Fibroblast of lung (primary cell): ENCODE data around the gene CA6. TPM values are rescaled to one million over a fixed set of nuclear protein-coding genes. Genes with fewer than 3 reads are reported as not detected.

Experiments
- DNase-seq, 2 donors: peaks; one replicate each; pipeline versions ENCODE4 v3.0.0 to v3.0.0-alpha.2; 2010; ENCODE audit warnings: low read depth in 2 of 2
- H2AFZ ChIP-seq: 2 replicates; pipeline ENCODE4 v1.5.1; 2012; ENCODE audit warnings: low read length, control low read depth, inconsistent platforms
- H3K27ac ChIP-seq: 2 replicates; pipeline ENCODE4 v1.5.1; 2011; ENCODE audit warnings: low read length, control low read depth; ENCODE audit not compliant: insufficient read depth
- H3K27me3 ChIP-seq: 2 replicates; pipeline ENCODE4 v1.5.1; 2011; ENCODE audit warnings: mild to moderate bottlenecking, low read length; ENCODE audit not compliant: control insufficient read depth, insufficient read depth
- H3K36me3 ChIP-seq: 2 replicates; pipeline ENCODE4 v1.5.1; 2011; ENCODE audit warnings: low read length; ENCODE audit not compliant: control insufficient read depth, insufficient read depth
- H3K4me1 ChIP-seq: 2 replicates; pipeline ENCODE4 v1.5.1; 2011; ENCODE audit warnings: low read length; ENCODE audit not compliant: control insufficient read depth, insufficient read depth; ENCODE audit errors: extremely low read depth
- H3K4me2 ChIP-seq: 2 replicates; pipeline ENCODE4 v1.5.1; 2011; ENCODE audit warnings: low read length, control low read depth; ENCODE audit not compliant: insufficient read depth; ENCODE audit errors: extremely low read depth
- H3K4me3 ChIP-seq, 4 experiments: fragments of 200-600 bp in 1 of 4; sonication (generic) in 1 of 4; replicated peaks in 1 of 4; 2 replicates each; pipeline ENCODE4 v1.5.1; 2011 to 2016; ENCODE audit warnings: low read length in 4 of 4, low read depth in 3 of 4, mild to moderate bottlenecking in 3 of 4, control low read depth in 2 of 4, inconsistent platforms in 1 of 4, mixed read lengths in 1 of 4; ENCODE audit not compliant: insufficient read depth in 1 of 4; ENCODE audit errors: control extremely low read depth in 1 of 4
- H3K79me2 ChIP-seq: 2 replicates; pipeline ENCODE4 v1.5.1; 2012; ENCODE audit warnings: mild to moderate bottlenecking, low read length, inconsistent platforms; ENCODE audit not compliant: control insufficient read depth, insufficient read depth
- H3K9ac ChIP-seq: 2 replicates; pipeline ENCODE4 v1.5.1; 2011; ENCODE audit warnings: mild to moderate bottlenecking, low read length, control low read depth; ENCODE audit not compliant: insufficient read depth
- H3K9me3 ChIP-seq: 2 replicates; pipeline ENCODE4 v1.5.1; 2012; ENCODE audit warnings: low read depth, low read length; ENCODE audit not compliant: control insufficient read depth, insufficient read depth
- H4K20me1 ChIP-seq: 2 replicates; pipeline ENCODE4 v1.5.1; 2011; ENCODE audit warnings: low read length; ENCODE audit not compliant: control insufficient read depth, insufficient read depth; ENCODE audit errors: extremely low read depth
- EZH2 ChIP-seq: IDR thresholded peaks from 2 replicates; pipeline ENCODE4 v1.5.1; 2012; ENCODE audit warnings: low read length, control low read depth, mild to moderate bottlenecking; ENCODE audit errors: missing control alignments
- polyA plus RNA-seq, 2 donors: library from polyadenylated mRNA; depleted of rRNA in 1 of 2; stranded (reverse) in 1 of 2; unstranded in 1 of 2; fragments of >200 nt; gene quantifications; 2 replicates each; pipeline ENCODE4 v1.2.1, GENCODE V29; 2011 to 2012; ENCODE audit warnings: missing spikeins in 1 of 2
- total RNA-seq: library from RNA; depleted of rRNA; stranded (reverse); fragments of >200 nt; gene quantifications from 2 replicates; pipeline ENCODE4 v1.2.1, GENCODE V29; 2014
- TF ChIP-seq, protein P1 (sequence below), 2 donors: IDR thresholded peaks in 1 of 2; conservative IDR thresholded peaks in 1 of 2; 1 replicate in 1 of 2; 2 replicates in 1 of 2; pipeline ENCODE4 v1.5.1; 2011 to 2012; ENCODE audit warnings: low read length in 2 of 2, control low read depth in 1 of 2, inconsistent platforms in 1 of 2, low read depth in 1 of 2, mild to moderate bottlenecking in 1 of 2

The CA6 gene
- total and polyA plus RNA-seq, 2 donors (not counting 1 experiment from before 2014, with no cell fraction given) = not detected

DNA sequence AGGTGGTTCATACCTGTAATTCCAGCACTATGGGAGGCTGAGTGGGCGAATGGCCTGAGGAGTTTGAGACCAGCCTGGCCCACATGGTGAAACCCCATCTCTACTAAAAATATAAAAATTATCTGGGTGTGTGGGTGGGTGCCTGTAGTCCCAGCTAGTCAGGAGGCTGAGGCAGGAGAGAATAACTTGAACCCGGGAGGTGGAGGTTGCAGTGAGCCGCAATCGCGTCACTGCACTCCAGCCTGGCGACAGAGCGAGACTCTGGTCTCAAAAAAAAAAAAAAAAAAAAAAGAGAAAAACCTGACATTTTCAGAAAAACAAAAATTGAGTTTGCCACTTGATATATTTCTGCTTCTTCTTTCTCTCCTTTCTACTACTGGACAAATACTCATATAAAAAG, 24.3 kb downstream of the CA6 start:
- TF ChIP-seq, protein P1, sequence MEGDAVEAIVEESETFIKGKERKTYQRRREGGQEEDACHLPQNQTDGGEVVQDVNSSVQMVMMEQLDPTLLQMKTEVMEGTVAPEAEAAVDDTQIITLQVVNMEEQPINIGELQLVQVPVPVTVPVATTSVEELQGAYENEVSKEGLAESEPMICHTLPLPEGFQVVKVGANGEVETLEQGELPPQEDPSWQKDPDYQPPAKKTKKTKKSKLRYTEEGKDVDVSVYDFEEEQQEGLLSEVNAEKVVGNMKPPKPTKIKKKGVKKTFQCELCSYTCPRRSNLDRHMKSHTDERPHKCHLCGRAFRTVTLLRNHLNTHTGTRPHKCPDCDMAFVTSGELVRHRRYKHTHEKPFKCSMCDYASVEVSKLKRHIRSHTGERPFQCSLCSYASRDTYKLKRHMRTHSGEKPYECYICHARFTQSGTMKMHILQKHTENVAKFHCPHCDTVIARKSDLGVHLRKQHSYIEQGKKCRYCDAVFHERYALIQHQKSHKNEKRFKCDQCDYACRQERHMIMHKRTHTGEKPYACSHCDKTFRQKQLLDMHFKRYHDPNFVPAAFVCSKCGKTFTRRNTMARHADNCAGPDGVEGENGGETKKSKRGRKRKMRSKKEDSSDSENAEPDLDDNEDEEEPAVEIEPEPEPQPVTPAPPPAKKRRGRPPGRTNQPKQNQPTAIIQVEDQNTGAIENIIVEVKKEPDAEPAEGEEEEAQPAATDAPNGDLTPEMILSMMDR (conservative IDR thresholded peaks at IDR 0.05 in 1 of 2, IDR thresholded peaks at IDR 0.05 in 1 of 2; ENCODE audit: low read depth in 1 of 2, low read length in 2 of 2) = no peak
- no peak for TF ChIP-seq EZH2
- no peaks in the 10 kb centered on the region for H3K79me2 ChIP-seq
- H2AFZ ChIP-seq = no peak overlapping the region
- no peaks in the 10 kb centered on the region for H3K9me3 ChIP-seq
- no peaks in the 10 kb centered on the region for H3K36me3 ChIP-seq
- no peaks in the 10 kb centered on the region for H3K4me1 ChIP-seq
- no peak for DNase-seq
- no peak overlapping the region for H3K27ac ChIP-seq
- no peak overlapping the region for H3K4me3 ChIP-seq
- H3K4me2 ChIP-seq = no peak overlapping the region
- no peak overlapping the region for H3K9ac ChIP-seq
- H4K20me1 ChIP-seq = no peaks in the 10 kb centered on the region
- no peaks in the 10 kb centered on the region for H3K27me3 ChIP-seq

- Histone ChIP-seq H3K79me2 (no peaks in the 10 kb centered on the region), H2AFZ (no peak overlapping the region), H3K9me3 (no peaks in the 10 kb centered on the region), H3K27me3 (no peaks in the 10 kb centered on the region), H3K4me2 (no peak overlapping the region), H4K20me1 (no peaks in the 10 kb centered on the region), H3K36me3 (no peaks in the 10 kb centered on the region), H3K4me1 (no peaks in the 10 kb centered on the region), H3K4me3 (no peak overlapping the region), H3K9ac (no peak overlapping the region), H3K27ac (no peak overlapping the region)
- no peak for DNase-seq
- no peak for TF ChIP-seq EZH2
- TF ChIP-seq, protein P1 (conservative IDR thresholded peaks at IDR 0.05 in 1 of 2, IDR thresholded peaks at IDR 0.05 in 1 of 2; ENCODE audit: low read depth in 1 of 2, low read length in 2 of 2) = no peak
These were observed 25.2 kb downstream of the CA6 start for GRCh38 chr1:8970870-8971337.

GRCh38 chr1:8974551-8974950, 28.9 kb downstream of the CA6 start:
- no peak overlapping the region for H3K4me3 ChIP-seq
- H4K20me1 ChIP-seq = no peaks in the 10 kb centered on the region
- no peak overlapping the region for H3K4me2 ChIP-seq
- no peak overlapping the region for H3K27ac ChIP-seq
- no peak for DNase-seq
- H2AFZ ChIP-seq = no peak overlapping the region
- no peaks in the 10 kb centered on the region for H3K4me1 ChIP-seq
- H3K9ac ChIP-seq = no peak overlapping the region
- H3K27me3 ChIP-seq = no peaks in the 10 kb centered on the region
- H3K9me3 ChIP-seq = no peaks in the 10 kb centered on the region
- no peaks in the 10 kb centered on the region for H3K36me3 ChIP-seq
- H3K79me2 ChIP-seq = no peaks in the 10 kb centered on the region
- TF ChIP-seq EZH2 = no peak
- TF ChIP-seq, protein P1 (conservative IDR thresholded peaks at IDR 0.05 in 1 of 2, IDR thresholded peaks at IDR 0.05 in 1 of 2; ENCODE audit: low read depth in 1 of 2, low read length in 2 of 2) = no peak
